ENCODE measurements around the gene ARHGAP21. TPM values are rescaled to one million over a fixed set of nuclear protein-coding genes. Genes with fewer than 3 reads are reported as not detected.

ARHGAP21 gene
- total and polyA plus RNA-seq, 2 experiments from 2014 or later, result 15.3 to 44.5 TPM

- Histone ChIP-seq H3K9me2 (ENCODE audit: insufficient read depth) (no peaks in the 10 kb centered on the region), H3K4me1 (ENCODE audit: insufficient read depth) (no peaks in the 10 kb centered on the region), H3K4me2 (no peak overlapping the region), H3K27me3 (ENCODE audit: insufficient read depth) (no peaks in the 10 kb centered on the region), H3F3A (replicated peaks; ENCODE audit: low read depth) (no peaks in the 10 kb centered on the region), H3K4me3 (no peak overlapping the region), H2AFZ (no peak overlapping the region), H3K79me2 (replicated peaks; ENCODE audit: insufficient read depth) (no peaks in the 10 kb centered on the region), H3K27ac (ENCODE audit: low read depth) (no peak overlapping the region), H3K36me3 (ENCODE audit: insufficient read depth) (no peaks in the 10 kb centered on the region), H4K20me1 (replicated peaks; ENCODE audit: insufficient read depth) (no peaks in the 10 kb centered on the region)
- no peaks in the 10 kb centered on the region for H3K9me3 Mint-ChIP-seq
- TF ChIP-seq JUNB (IDR thresholded peaks at IDR 0.05; ENCODE audit: unreplicated experiment) (no peak), ZNF114 (CRISPR knock-in tag; IDR thresholded peaks at IDR 0.05) (no peak), POLR2AphosphoS5 (IDR thresholded peaks at IDR 0.05; ENCODE audit: low read depth) (no peak), STAT1 (IDR thresholded peaks at IDR 0.05; ENCODE audit: unreplicated experiment) (no peak), ZNF462 (CRISPR knock-in tag; IDR thresholded peaks at IDR 0.05) (no peak), ZNF331 (CRISPR knock-in tag; IDR thresholded peaks at IDR 0.05; ENCODE audit: low read depth) (no peak), ETS1 (IDR thresholded peaks at IDR 0.05) (no peak), NANOG (IDR thresholded peaks at IDR 0.05; ENCODE audit: borderline replicate concordance) (no peak), CREB1 (CRISPR knock-in tag; IDR thresholded peaks at IDR 0.05; ENCODE audit: low read depth) (no peak), EZH2phosphoT487 (IDR thresholded peaks at IDR 0.05; ENCODE audit: unreplicated experiment) (no peak), EZH2 (IDR thresholded peaks at IDR 0.05; ENCODE audit: low read depth, unreplicated experiment) (no peak), REST (IDR thresholded peaks at IDR 0.05; ENCODE audit: unreplicated experiment) (no peak)
- TF ChIP-seq, protein P1, sequence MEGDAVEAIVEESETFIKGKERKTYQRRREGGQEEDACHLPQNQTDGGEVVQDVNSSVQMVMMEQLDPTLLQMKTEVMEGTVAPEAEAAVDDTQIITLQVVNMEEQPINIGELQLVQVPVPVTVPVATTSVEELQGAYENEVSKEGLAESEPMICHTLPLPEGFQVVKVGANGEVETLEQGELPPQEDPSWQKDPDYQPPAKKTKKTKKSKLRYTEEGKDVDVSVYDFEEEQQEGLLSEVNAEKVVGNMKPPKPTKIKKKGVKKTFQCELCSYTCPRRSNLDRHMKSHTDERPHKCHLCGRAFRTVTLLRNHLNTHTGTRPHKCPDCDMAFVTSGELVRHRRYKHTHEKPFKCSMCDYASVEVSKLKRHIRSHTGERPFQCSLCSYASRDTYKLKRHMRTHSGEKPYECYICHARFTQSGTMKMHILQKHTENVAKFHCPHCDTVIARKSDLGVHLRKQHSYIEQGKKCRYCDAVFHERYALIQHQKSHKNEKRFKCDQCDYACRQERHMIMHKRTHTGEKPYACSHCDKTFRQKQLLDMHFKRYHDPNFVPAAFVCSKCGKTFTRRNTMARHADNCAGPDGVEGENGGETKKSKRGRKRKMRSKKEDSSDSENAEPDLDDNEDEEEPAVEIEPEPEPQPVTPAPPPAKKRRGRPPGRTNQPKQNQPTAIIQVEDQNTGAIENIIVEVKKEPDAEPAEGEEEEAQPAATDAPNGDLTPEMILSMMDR (conservative IDR thresholded peaks at IDR 0.05; ENCODE audit: low read depth in 2 of 2), result no peak
- H3K4me1 Mint-ChIP-seq, result peaks cover 18% of the 10 kb centered on the region
- peak overlapping the region; percentile 68; the same call in 1 of the 2 replicates for H3K27ac Mint-ChIP-seq
- ATAC-seq (peak; percentile 97), DNase-seq (ENCODE audit: low spot score) (peak; percentile 47)
- H3K36me3 Mint-ChIP-seq (ENCODE audit: low read depth), result peaks cover 4% of the 10 kb centered on the region; the same call in 1 of the 3 replicates
- no peaks in the 10 kb centered on the region for H3K27me3 Mint-ChIP-seq (ENCODE audit: insufficient read depth, low read depth, poor library complexity)
- peak overlapping the region; percentile 18; the same call in 1 of the 3 replicates for H3K4me3 Mint-ChIP-seq
Observed at GRCh38 chr10:24579906-24580305, 143.8 kb downstream of the ARHGAP21 start.

Data from GM23338 (cell line).